H1 (cell line): ENCODE results near the gene DEFB112. TPM values are rescaled to one million over a fixed set of nuclear protein-coding genes. Genes with fewer than 3 reads are reported as not detected.

Source experiments
- CTCF ChIA-PET: fragments of 300-600 bp; sonication (Branson Sonifier 250); formaldehyde crosslinking; loops from one replicate; lab custom pipeline; 2021; ENCODE audit not compliant: partially characterized antibody; lab: Charles Lee
- POLR2A ChIA-PET: fragments of 300-600 bp; sonication (Branson Sonifier 250); formaldehyde crosslinking; loops from one replicate; lab custom pipeline; 2021; ENCODE audit warnings: inconsistent platforms; ENCODE audit not compliant: partially characterized antibody; lab: Charles Lee
- DNase-seq, 2 experiments: peaks; one replicate each; pipeline versions ENCODE4 v3.0.0 to v3.0.0-alpha.2; 2010 to 2022; ENCODE audit warnings: low spot score in 2 of 2, low read depth in 1 of 2, mixed read lengths in 1 of 2
- FAIRE-seq: peaks from 2 replicates; lab custom pipeline; 2011; peaks lifted over from hg19 to GRCh38; lab: Jason Lieb, UNC
- H2AFZ ChIP-seq: 2 replicates; pipeline ENCODE4 v1.8.1; 2012; ENCODE audit warnings: low read length, inconsistent platforms
- H2AK5ac ChIP-seq: 2 replicates; pipeline ENCODE4 v1.6.1; 2013; ENCODE audit warnings: low read depth, low read length
- H2BK120ac ChIP-seq: replicated peaks from 2 replicates; pipeline ENCODE3; 2013; ENCODE audit warnings: low read depth, low read length, inconsistent platforms
- H2BK12ac ChIP-seq: 2 replicates; pipeline ENCODE4 v1.6.1; 2013; ENCODE audit warnings: low read depth, low read length
- H2BK15ac ChIP-seq: 2 replicates; pipeline ENCODE4 v1.6.1; 2013; ENCODE audit warnings: low read length
- H2BK20ac ChIP-seq: 2 replicates; pipeline ENCODE4 v1.6.1; 2013; ENCODE audit warnings: low read length
- H2BK5ac ChIP-seq: 2 replicates; pipeline ENCODE4 v1.6.1; 2013; ENCODE audit warnings: low read depth, low read length
- H3K14ac ChIP-seq: 2 replicates; pipeline ENCODE4 v1.6.1; 2013; ENCODE audit warnings: inconsistent platforms; ENCODE audit not compliant: insufficient read length
- H3K18ac ChIP-seq: 2 replicates; pipeline ENCODE4 v1.6.1; 2013; ENCODE audit warnings: low read length; ENCODE audit errors: extremely low read depth
- H3K23ac ChIP-seq: 2 replicates; pipeline ENCODE4 v1.6.1; 2013; ENCODE audit warnings: inconsistent platforms; ENCODE audit not compliant: insufficient read length
- H3K23me2 ChIP-seq: 2 replicates; pipeline ENCODE4 v1.6.1; 2013; ENCODE audit warnings: low read depth, low read length
- H3K27ac ChIP-seq: 2 replicates; pipeline ENCODE4 v1.6.1; 2011; ENCODE audit warnings: low read depth, low read length, inconsistent platforms
- H3K27me3 ChIP-seq, 4 experiments: replicated peaks in 1 of 4; 1 replicate in 1 of 4; 2 replicates in 3 of 4; pipeline versions ENCODE4 v1.6.1 to v1.8.1; 2011 to 2013; ENCODE audit warnings: low read length in 3 of 4, mild to moderate bottlenecking in 3 of 4, inconsistent platforms in 2 of 4, mixed read lengths in 2 of 4, moderate library complexity in 1 of 4; ENCODE audit not compliant: control insufficient read depth in 3 of 4, insufficient read depth in 3 of 4; ENCODE audit errors: extremely low read depth in 1 of 4
- H3K36me3 ChIP-seq, 4 experiments: 2 replicates each; pipeline versions ENCODE4 v1.6.1 to v1.8.1; 2011 to 2013; ENCODE audit warnings: mild to moderate bottlenecking in 4 of 4, low read length in 3 of 4, moderate library complexity in 2 of 4, control low read depth in 1 of 4, inconsistent platforms in 1 of 4; ENCODE audit not compliant: insufficient read depth in 4 of 4, control insufficient read depth in 2 of 4
- H3K4ac ChIP-seq: replicated peaks from 2 replicates; pipeline ENCODE3; 2013; ENCODE audit warnings: low read length, low read depth, mixed read lengths, inconsistent platforms; ENCODE audit not compliant: insufficient read length
- H3K4me1 ChIP-seq, 4 experiments: replicated peaks in 1 of 4; 1 replicate in 1 of 4; 2 replicates in 3 of 4; pipeline versions ENCODE4 v1.6.1 to v1.8.1; 2011 to 2013; ENCODE audit warnings: low read length in 3 of 4, inconsistent platforms in 2 of 4, mixed read lengths in 1 of 4; ENCODE audit not compliant: insufficient read depth in 4 of 4, control insufficient read depth in 3 of 4
- H3K4me2 ChIP-seq, 2 experiments: 2 replicates each; pipeline versions ENCODE4 v1.6.1 to v1.8.1; 2011 to 2013; ENCODE audit warnings: low read depth in 2 of 2, low read length in 2 of 2, control low read depth in 1 of 2, inconsistent platforms in 1 of 2, mild to moderate bottlenecking in 1 of 2; ENCODE audit not compliant: insufficient read depth in 1 of 2
- H3K4me3 ChIP-seq, 4 experiments: fragments of 200-600, 300-600 bp in 1 of 4; sonication (generic), shearing (Covaris generic), sonication (Bioruptor Twin) in 1 of 4; 2 replicates each; pipeline versions ENCODE4 v1.5.1 to v1.8.1; 2011 to 2016; ENCODE audit warnings: low read length in 4 of 4, low read depth in 3 of 4, control low read depth in 2 of 4, inconsistent platforms in 2 of 4, mild to moderate bottlenecking in 2 of 4, mixed read lengths in 1 of 4, moderate library complexity in 1 of 4; ENCODE audit not compliant: insufficient read depth in 2 of 4; ENCODE audit errors: extremely low read depth in 1 of 4
- H3K56ac ChIP-seq: replicated peaks from 2 replicates; pipeline ENCODE3; 2013; ENCODE audit warnings: low read depth, mild to moderate bottlenecking, mixed read lengths, low read length, inconsistent platforms; ENCODE audit not compliant: insufficient read length
- H3K79me1 ChIP-seq: 2 replicates; pipeline ENCODE4 v1.6.1; 2013; ENCODE audit warnings: low read depth, low read length, control low read depth
- H3K79me2 ChIP-seq, 2 experiments: 2 replicates each; pipeline versions ENCODE4 v1.6.1 to v1.8.1; 2012 to 2013; ENCODE audit warnings: low read length in 2 of 2, mild to moderate bottlenecking in 2 of 2, inconsistent platforms in 1 of 2; ENCODE audit not compliant: insufficient read depth in 2 of 2, control insufficient read depth in 1 of 2
- H3K9ac ChIP-seq, 4 experiments: replicated peaks in 1 of 4; 1 replicate in 1 of 4; 2 replicates in 3 of 4; pipeline versions ENCODE4 v1.6.1 to v1.8.1; 2011 to 2013; ENCODE audit warnings: low read depth in 3 of 4, low read length in 3 of 4, control low read depth in 2 of 4, mild to moderate bottlenecking in 2 of 4, moderate library complexity in 2 of 4, inconsistent platforms in 1 of 4; ENCODE audit errors: extremely low read depth in 1 of 4
- H3K9me3 ChIP-seq, 2 experiments: 2 replicates each; pipeline versions ENCODE4 v1.6.1 to v1.8.1; 2012 to 2013; ENCODE audit warnings: mild to moderate bottlenecking in 2 of 2, moderate library complexity in 2 of 2, control low read depth in 1 of 2, inconsistent platforms in 1 of 2, low read depth in 1 of 2, low read length in 1 of 2, mixed read lengths in 1 of 2; ENCODE audit not compliant: insufficient read depth in 2 of 2
- H4K20me1 ChIP-seq, 2 experiments: replicated peaks in 1 of 2; 2 replicates each; pipeline versions ENCODE3 to v1.8.1; 2011 to 2013; ENCODE audit warnings: inconsistent platforms in 2 of 2, low read length in 2 of 2, mild to moderate bottlenecking in 1 of 2; ENCODE audit not compliant: insufficient read depth in 2 of 2, control insufficient read depth in 1 of 2
- H4K5ac ChIP-seq: 2 replicates; pipeline ENCODE4 v1.6.1; 2013; ENCODE audit warnings: low read length, low read depth, mixed read lengths, inconsistent platforms; ENCODE audit not compliant: insufficient read length
- H4K8ac ChIP-seq: 2 replicates; pipeline ENCODE4 v1.8.0; 2013; ENCODE audit warnings: mild to moderate bottlenecking, moderate library complexity, low read length, inconsistent platforms; ENCODE audit not compliant: insufficient read depth; ENCODE audit errors: extremely low read depth
- H4K91ac ChIP-seq: replicated peaks from 2 replicates; pipeline ENCODE3; 2013; ENCODE audit warnings: low read length, mixed read lengths, inconsistent platforms; ENCODE audit not compliant: insufficient read length
- CEBPB ChIP-seq: IDR thresholded peaks from 2 replicates; pipeline ENCODE4 v1.6.1; 2012; ENCODE audit warnings: low read depth, low read length
- PHF8 ChIP-seq: fragments of 200-600 bp; sonication (generic); conservative IDR thresholded peaks from 2 replicates; pipeline ENCODE4 v1.7.1; 2012; ENCODE audit warnings: low read depth, mild to moderate bottlenecking, inconsistent platforms, low read length, moderate library complexity
- RXRA ChIP-seq: IDR thresholded peaks from 2 replicates; pipeline ENCODE4 v1.6.1; 2011; ENCODE audit warnings: low read depth, mild to moderate bottlenecking, low read length, moderate library complexity; ENCODE audit not compliant: insufficient read depth
- polyA plus RNA-seq, 7 experiments: library from polyadenylated mRNA; depleted of rRNA in 3 of 7; stranded (reverse) in 5 of 7; unstranded in 2 of 7; fragments of >200 nt in 5 of 7; fragments of 200-250 nt in 2 of 7; gene quantifications; 1 replicate in 5 of 7; 2 replicates in 1 of 7; 4 replicates in 1 of 7; pipeline versions ENCODE4 v1.2.1 to v1.2.3, GENCODE V29; 2011 to 2013; ENCODE audit warnings: missing spikeins in 2 of 7, mixed read lengths in 2 of 7
- total RNA-seq: library from RNA; stranded (reverse); fragmentation: NEBNext Ultra II Directional; extraction: Animal tissue kit (Norgen Biotek cat#: 25700); gene quantifications from 2 replicates; pipeline ENCODE4 v1.2.1, GENCODE V29; 2021
- TF ChIP-seq, protein P1 (sequence below): IDR thresholded peaks from 2 replicates; pipeline ENCODE4 v1.6.1; 2012; ENCODE audit warnings: inconsistent platforms

DEFB112 gene
- total and polyA plus RNA-seq, 2 of the 8 experiments (the other 6 are each of a cell fraction or from before 2014, with no cell fraction given), result not detected

DNA sequence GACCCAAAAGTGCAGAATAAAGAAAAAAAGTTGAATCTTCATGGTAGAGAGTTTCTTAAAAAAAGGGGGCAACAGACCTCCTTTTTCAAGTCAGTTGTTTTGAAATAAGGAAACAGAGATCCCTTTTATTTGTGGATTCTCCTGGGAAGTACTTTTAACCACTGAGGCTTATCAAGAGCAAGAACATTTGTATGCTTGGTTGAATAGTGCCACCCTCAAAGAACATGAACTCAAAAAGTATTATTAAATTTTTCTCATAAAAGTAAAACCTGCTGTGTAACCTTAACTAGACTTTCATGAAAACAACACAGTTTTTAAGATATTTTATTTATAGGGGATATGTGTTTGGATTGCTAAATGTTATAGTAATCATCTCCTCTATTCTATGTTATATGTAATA is 27.8 kb downstream of the DEFB112 start, which contains the start of gene DEFB110:
DEFB110 (minus strand) TSS at position 101 of the 400 bp plus-strand sequence; CDS start at position 42, 59 bp downstream.
- no peaks in the 10 kb centered on the region for H3K79me1 ChIP-seq
- H3K23me2 ChIP-seq, result no peaks in the 10 kb centered on the region
- H3K14ac ChIP-seq, result no peak within 1 kb of the TSS
- no peaks in the 10 kb centered on the region for H4K20me1 ChIP-seq
- no peak within 1 kb of the TSS for H2BK15ac ChIP-seq
- FAIRE-seq (no peak), DNase-seq (no peak)
- H2BK5ac ChIP-seq, result no peak within 1 kb of the TSS
- H4K91ac ChIP-seq, result no peak within 1 kb of the TSS
- TF ChIP-seq CEBPB (no peak), RXRA (no peak), PHF8 (no peak)
- TF ChIP-seq, protein P1, sequence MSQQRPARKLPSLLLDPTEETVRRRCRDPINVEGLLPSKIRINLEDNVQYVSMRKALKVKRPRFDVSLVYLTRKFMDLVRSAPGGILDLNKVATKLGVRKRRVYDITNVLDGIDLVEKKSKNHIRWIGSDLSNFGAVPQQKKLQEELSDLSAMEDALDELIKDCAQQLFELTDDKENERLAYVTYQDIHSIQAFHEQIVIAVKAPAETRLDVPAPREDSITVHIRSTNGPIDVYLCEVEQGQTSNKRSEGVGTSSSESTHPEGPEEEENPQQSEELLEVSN, result no peak
- no peaks in the 10 kb centered on the region for H3K4me1 ChIP-seq
- H2BK120ac ChIP-seq, result no peak within 1 kb of the TSS
- no peak within 1 kb of the TSS for H2BK12ac ChIP-seq
- no peak within 1 kb of the TSS for H3K56ac ChIP-seq
- H4K8ac ChIP-seq, result no peak within 1 kb of the TSS
- no peak within 1 kb of the TSS for H4K5ac ChIP-seq
- H3K4me2 ChIP-seq, result no peak within 1 kb of the TSS
- no peak within 1 kb of the TSS for H3K9ac ChIP-seq
- H3K4ac ChIP-seq, result no peak within 1 kb of the TSS
- H2AFZ ChIP-seq, result no peak within 1 kb of the TSS
- ChIA-PET CTCF (interaction anchor here (4.7 kb wide), 1 partner anchor 9 kb away, joined by 23 read pairs; no protein-coding TSS in a partner anchor), POLR2A (no interaction called here)
- H3K27ac ChIP-seq, result no peak within 1 kb of the TSS
- no peaks in the 10 kb centered on the region for H3K27me3 ChIP-seq
- H2AK5ac ChIP-seq, result no peak within 1 kb of the TSS
- H3K18ac ChIP-seq, result no peak within 1 kb of the TSS
- no peak within 1 kb of the TSS for H3K23ac ChIP-seq
- H3K9me3 ChIP-seq, result no peaks in the 10 kb centered on the region
- no peaks in the 10 kb centered on the region for H3K36me3 ChIP-seq
- no peak within 1 kb of the TSS for H2BK20ac ChIP-seq
- no peaks in the 10 kb centered on the region for H3K79me2 ChIP-seq
- H3K4me3 ChIP-seq, result no peak within 1 kb of the TSS
